Testis (tissue), 3 donors: ENCODE data around the gene FXYD5. TPM values are rescaled to one million over a fixed set of nuclear protein-coding genes. Genes with fewer than 3 reads are reported as not detected.
A peak's percentile ranks its signal among the peaks of the same experiment; 100 is the strongest.

Source experiments
- DNase-seq: peaks from one replicate; pipeline ENCODE4 v3.0.0-alpha.2; 2019
- H3K27ac ChIP-seq, 2 donors: fragments of 200-600 bp; sonication (generic); one replicate each; pipeline ENCODE4 v1.5.1; 2019
- H3K27me3 ChIP-seq: fragments of 200-600 bp; sonication (generic); one replicate; pipeline ENCODE4 v1.5.1; 2019
- H3K36me3 ChIP-seq: fragments of 200-600 bp; sonication (generic); one replicate; pipeline ENCODE4 v1.5.1; 2017; ENCODE audit warnings: low read depth; ENCODE audit errors: missing control alignments
- H3K4me1 ChIP-seq: fragments of 200-600 bp; sonication (generic); one replicate; pipeline ENCODE4 v1.5.1; 2019
- H3K4me3 ChIP-seq, 2 donors: fragments of 200-600 bp; sonication (generic); one replicate each; pipeline ENCODE4 v1.5.1; 2017 to 2019
- H3K9me3 ChIP-seq: fragments of 200-600 bp; sonication (generic); one replicate; pipeline ENCODE4 v1.5.1; 2017
- CTCF ChIP-seq, 3 experiments: fragments of 450-650 bp in 2 of 3; fragments of 200-600 bp in 1 of 3; sonication (generic) in 1 of 3; IDR thresholded peaks; one replicate each; pipeline ENCODE4 v1.5.1; 2016 to 2019; ENCODE audit warnings: antibody characterized with exemption in 3 of 3, mild to moderate bottlenecking in 2 of 3, moderate library complexity in 1 of 3
- POLR2A ChIP-seq: fragments of 450-650 bp; IDR thresholded peaks from one replicate; pipeline ENCODE4 v1.6.1; 2017; ENCODE audit warnings: antibody characterized with exemption, mild to moderate bottlenecking, moderate library complexity
- WGBS, 2 donors: methylation state at CpG; one replicate each; pipeline ENCODE4 v1.1.5; 2018; 5-methylcytosine and 5-hydroxymethylcytosine counted together
- intact Hi-C: fragments of 100-400 bp; cut with DNase I; formaldehyde crosslinking; loops from one replicate; pipeline ENCODE4 v1.15.1; 2023; ENCODE audit warnings: low total_unique reads
- polyA plus RNA-seq: library from polyadenylated mRNA; stranded (reverse); fragments of 350-450 nt; fragmentation: Illumina TruSeq; extraction: RNeasy Lipid Tissue Mini Kit (QIAGEN cat#74804); gene quantifications from one replicate; pipeline ENCODE4 v1.2.3, GENCODE V29; 2014; ENCODE audit warnings: low read depth, low replicate concordance; ENCODE audit not compliant: insufficient read depth
- total RNA-seq, 2 donors: library from RNA; depleted of rRNA; stranded (reverse); fragments of >200 nt; gene quantifications; one replicate each; pipeline ENCODE4 v1.2.3, GENCODE V29; 2016

FXYD5 gene
- total and polyA plus RNA-seq, 3 donors from 2014 or later, result 5.7 to 38.1 (median 17.5) TPM

- Histone ChIP-seq H3K27ac (no peak overlapping the region), H3K27me3 (no peaks in the 10 kb centered on the region)
- 61 to 69% methylated on average over 7 of the region's 7 CpGs for WGBS, 2 donors
Observed at GRCh38 chr19:35120492-35120891, 34.0 kb upstream of the FXYD5 start.

GRCh38 chr19:35120898-35121297 is 33.6 kb upstream of the FXYD5 start:
- Histone ChIP-seq H3K27ac (no peak overlapping the region), H3K4me3 (no peak overlapping the region), H3K4me1 (peaks cover 25% of the 10 kb centered on the region), H3K36me3 (no peaks in the 10 kb centered on the region), H3K27me3 (no peaks in the 10 kb centered on the region), H3K9me3 (no peaks in the 10 kb centered on the region)
- no peak for DNase-seq
- intact Hi-C loops, result no loop called here
- WGBS, 2 donors, result 72 to 77% methylated on average over 7 of the region's 7 CpGs
- no peak for TF ChIP-seq CTCF (IDR thresholded peaks at IDR 0.05)
- TF ChIP-seq POLR2A, result no peak

More at GRCh38 chr19:35120492-35120891, 34.0 kb upstream of the FXYD5 start:
- DNase-seq, result no peak
- Histone ChIP-seq H3K4me1 (peaks cover 21% of the 10 kb centered on the region), H3K9me3 (no peaks in the 10 kb centered on the region), H3K36me3 (no peaks in the 10 kb centered on the region), H3K4me3 (no peak overlapping the region)
- no peak for TF ChIP-seq POLR2A
- TF ChIP-seq CTCF (IDR thresholded peaks at IDR 0.05), result no peak
- intact Hi-C loops, result no loop called here

- H3K27ac ChIP-seq, result peak overlapping the region; percentile 91 to 95
- no peaks in the 10 kb centered on the region for H3K9me3 ChIP-seq
- no peak for TF ChIP-seq CTCF (IDR thresholded peaks at IDR 0.05)
- no peak for TF ChIP-seq POLR2A
- intact Hi-C loops, result no loop called here
- peaks cover 32% of the 10 kb centered on the region for H3K4me1 ChIP-seq
- 87 to 90% methylated on average over 13 to 19 of the region's 19 CpGs for WGBS, 2 donors
- H3K4me3 ChIP-seq, result no peak overlapping the region
- DNase-seq, result no peak
- H3K27me3 ChIP-seq, result no peaks in the 10 kb centered on the region
- H3K36me3 ChIP-seq, result no peaks in the 10 kb centered on the region
Observed at GRCh38 chr19:35122687-35123551, 31.6 kb upstream of the FXYD5 start.

- H3K27ac ChIP-seq, result peak overlapping the region; percentile 91 to 95
- intact Hi-C loops, result no loop called here
- H3K9me3 ChIP-seq, result no peaks in the 10 kb centered on the region
- no peaks in the 10 kb centered on the region for H3K27me3 ChIP-seq
- TF ChIP-seq CTCF (IDR thresholded peaks at IDR 0.05) (no peak), POLR2A (no peak)
- WGBS, 2 donors, result 65 to 75% methylated on average over 5 of the region's 5 CpGs
- H3K4me3 ChIP-seq, result no peak overlapping the region
- DNase-seq, result no peak
- H3K36me3 ChIP-seq, result no peaks in the 10 kb centered on the region
- H3K4me1 ChIP-seq, result peaks cover 32% of the 10 kb centered on the region
Observed at GRCh38 chr19:35123573-35123972, 31.0 kb upstream of the FXYD5 start.
